HepG2 (cell line): ENCODE measurements around the gene FDPS. TPM values are rescaled to one million over a fixed set of nuclear protein-coding genes. Genes with fewer than 3 reads are reported as not detected.

Experiments
- ADNP ChIP-seq: sonication (generic); formaldehyde crosslinking; IDR thresholded peaks from 2 replicates; pipeline ENCODE4 v1.4.0; 2020; ENCODE audit warnings: missing genetic modification reagents
- GTF3A ChIP-seq: sonication (generic); formaldehyde crosslinking; conservative IDR thresholded peaks from 2 replicates; pipeline ENCODE4 v1.4.0; 2020; ENCODE audit warnings: mild to moderate bottlenecking, missing genetic modification reagents
- NCOA1 ChIP-seq: sonication (generic); formaldehyde crosslinking; IDR thresholded peaks from 2 replicates; pipeline ENCODE4 v1.9.0; 2021; ENCODE audit warnings: missing genetic modification reagents
- PBX3 ChIP-seq: sonication (generic); formaldehyde crosslinking; IDR thresholded peaks from 2 replicates; pipeline ENCODE4 v1.8.1; 2023; ENCODE audit warnings: missing genetic modification reagents, inconsistent platforms, borderline replicate concordance
- RFXANK ChIP-seq: IDR thresholded peaks from 2 replicates; pipeline ENCODE4 v1.6.1; 2016
- SP4 ChIP-seq: sonication (generic); formaldehyde crosslinking; IDR thresholded peaks from 2 replicates; pipeline ENCODE4 v1.8.1; 2023; ENCODE audit warnings: mild to moderate bottlenecking, missing genetic modification reagents
- TAF1 ChIP-seq: sonication (generic); formaldehyde crosslinking; IDR thresholded peaks from 2 replicates; pipeline ENCODE4 v1.4.0; 2020; ENCODE audit warnings: missing genetic modification reagents
- ZNF784 ChIP-seq: sonication (generic); formaldehyde crosslinking; IDR thresholded peaks from 2 replicates; pipeline ENCODE4 v1.5.1; 2020; ENCODE audit warnings: missing genetic modification reagents, mild to moderate bottlenecking, borderline replicate concordance
- ZNF790 ChIP-seq: sonication (generic); formaldehyde crosslinking; IDR thresholded peaks from 2 replicates; pipeline ENCODE4 v1.8.0; 2022; ENCODE audit warnings: missing genetic modification reagents, mild to moderate bottlenecking, borderline replicate concordance
- polyA plus RNA-seq, 8 experiments: library from polyadenylated mRNA; depleted of rRNA in 3 of 8; stranded (reverse) in 7 of 8; unstranded in 1 of 8; fragments of >200 nt; fragmentation: Illumina TruSeq in 4 of 8; extraction: Trizol in 4 of 8; gene quantifications; 2 replicates each; pipeline versions ENCODE4 v1.2.1 to v1.2.3, GENCODE V29; 2011 to 2016; ENCODE audit warnings: low read depth in 4 of 8, missing spikeins in 1 of 8, mixed read lengths in 1 of 8; ENCODE audit not compliant: insufficient read depth in 1 of 8
- total RNA-seq, 5 experiments: library from RNA; depleted of rRNA; stranded (reverse); fragments of >200 nt; fragmentation: Illumina TruSeq; extraction: Trizol; gene quantifications; 2 replicates each; pipeline ENCODE4 v1.2.3, GENCODE V29; 2016; ENCODE audit warnings: low read depth in 1 of 5
- TF ChIP-seq, protein P1 (sequence below): sonication (generic); formaldehyde crosslinking; IDR thresholded peaks from 2 replicates; pipeline ENCODE4 v1.4.0; 2020; ENCODE audit warnings: mild to moderate bottlenecking, missing genetic modification reagents, borderline replicate concordance
- TF ChIP-seq, protein P2 (sequence below): sonication (generic); formaldehyde crosslinking; IDR thresholded peaks from 2 replicates; pipeline ENCODE4 v1.9.0; 2021; ENCODE audit warnings: missing genetic modification reagents, mild to moderate bottlenecking, borderline replicate concordance
- TF ChIP-seq, protein P3 (sequence below): sonication (generic); formaldehyde crosslinking; IDR thresholded peaks from 2 replicates; pipeline ENCODE4 v1.4.0; 2020; ENCODE audit warnings: low read depth, mild to moderate bottlenecking, missing genetic modification reagents
- TF ChIP-seq, protein P4 (sequence below): sonication (generic); formaldehyde crosslinking; IDR thresholded peaks from 2 replicates; pipeline ENCODE4 v1.4.0; 2020; ENCODE audit warnings: mild to moderate bottlenecking, missing genetic modification reagents

The FDPS gene
- total and polyA plus RNA-seq, 2 of the 13 experiments (the other 11 are each of a cell fraction or from before 2014, with no cell fraction given) = 264 to 519 TPM

DNA sequence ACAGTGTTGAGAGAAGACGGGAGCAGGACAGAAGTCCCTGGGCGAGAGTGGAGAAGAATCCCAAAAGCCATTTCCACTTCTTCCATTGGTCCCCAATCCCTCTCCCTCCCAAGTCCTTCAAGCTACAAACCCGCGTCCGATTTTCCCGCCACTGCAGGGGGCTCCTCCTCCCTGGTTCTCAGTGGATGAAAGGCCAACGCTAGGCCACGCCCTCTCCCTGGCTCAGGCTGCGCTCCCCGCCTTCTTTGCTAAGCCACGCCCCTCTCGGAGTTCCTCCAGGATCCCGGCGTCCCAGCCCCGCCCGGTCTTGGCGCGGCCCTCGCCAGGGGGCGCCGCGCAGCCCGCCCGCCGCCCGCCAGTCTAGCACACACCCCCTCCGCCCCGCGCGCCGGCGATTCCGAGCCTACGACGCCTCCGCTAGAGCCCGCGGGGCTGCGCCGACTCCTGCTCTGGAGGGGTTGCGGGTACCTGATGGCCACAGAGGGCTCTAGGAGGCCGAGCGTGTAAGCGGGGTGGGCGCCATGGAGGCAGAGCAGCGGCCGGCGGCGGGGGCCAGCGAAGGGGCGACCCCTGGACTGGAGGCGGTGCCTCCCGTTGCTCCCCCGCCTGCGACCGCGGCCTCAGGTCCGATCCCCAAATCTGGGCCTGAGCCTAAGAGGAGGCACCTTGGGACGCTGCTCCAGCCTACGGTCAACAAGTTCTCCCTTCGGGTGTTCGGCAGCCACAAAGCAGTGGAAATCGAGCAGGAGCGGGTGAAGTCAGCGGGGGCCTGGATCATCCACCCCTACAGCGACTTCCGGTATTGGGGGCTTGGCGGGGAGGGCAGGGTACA lies 31.4 kb upstream of the FDPS start, which contains the start of gene HCN3 (continued):
- TF ChIP-seq, protein P1, sequence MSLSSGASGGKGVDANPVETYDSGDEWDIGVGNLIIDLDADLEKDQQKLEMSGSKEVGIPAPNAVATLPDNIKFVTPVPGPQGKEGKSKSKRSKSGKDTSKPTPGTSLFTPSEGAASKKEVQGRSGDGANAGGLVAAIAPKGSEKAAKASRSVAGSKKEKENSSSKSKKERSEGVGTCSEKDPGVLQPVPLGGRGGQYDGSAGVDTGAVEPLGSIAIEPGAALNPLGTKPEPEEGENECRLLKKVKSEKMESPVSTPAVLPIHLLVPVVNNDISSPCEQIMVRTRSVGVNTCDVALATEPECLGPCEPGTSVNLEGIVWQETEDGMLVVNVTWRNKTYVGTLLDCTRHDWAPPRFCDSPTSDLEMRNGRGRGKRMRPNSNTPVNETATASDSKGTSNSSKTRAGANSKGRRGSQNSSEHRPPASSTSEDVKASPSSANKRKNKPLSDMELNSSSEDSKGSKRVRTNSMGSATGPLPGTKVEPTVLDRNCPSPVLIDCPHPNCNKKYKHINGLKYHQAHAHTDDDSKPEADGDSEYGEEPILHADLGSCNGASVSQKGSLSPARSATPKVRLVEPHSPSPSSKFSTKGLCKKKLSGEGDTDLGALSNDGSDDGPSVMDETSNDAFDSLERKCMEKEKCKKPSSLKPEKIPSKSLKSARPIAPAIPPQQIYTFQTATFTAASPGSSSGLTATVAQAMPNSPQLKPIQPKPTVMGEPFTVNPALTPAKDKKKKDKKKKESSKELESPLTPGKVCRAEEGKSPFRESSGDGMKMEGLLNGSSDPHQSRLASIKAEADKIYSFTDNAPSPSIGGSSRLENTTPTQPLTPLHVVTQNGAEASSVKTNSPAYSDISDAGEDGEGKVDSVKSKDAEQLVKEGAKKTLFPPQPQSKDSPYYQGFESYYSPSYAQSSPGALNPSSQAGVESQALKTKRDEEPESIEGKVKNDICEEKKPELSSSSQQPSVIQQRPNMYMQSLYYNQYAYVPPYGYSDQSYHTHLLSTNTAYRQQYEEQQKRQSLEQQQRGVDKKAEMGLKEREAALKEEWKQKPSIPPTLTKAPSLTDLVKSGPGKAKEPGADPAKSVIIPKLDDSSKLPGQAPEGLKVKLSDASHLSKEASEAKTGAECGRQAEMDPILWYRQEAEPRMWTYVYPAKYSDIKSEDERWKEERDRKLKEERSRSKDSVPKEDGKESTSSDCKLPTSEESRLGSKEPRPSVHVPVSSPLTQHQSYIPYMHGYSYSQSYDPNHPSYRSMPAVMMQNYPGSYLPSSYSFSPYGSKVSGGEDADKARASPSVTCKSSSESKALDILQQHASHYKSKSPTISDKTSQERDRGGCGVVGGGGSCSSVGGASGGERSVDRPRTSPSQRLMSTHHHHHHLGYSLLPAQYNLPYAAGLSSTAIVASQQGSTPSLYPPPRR (CRISPR knock-in tag) = no peak
- TF ChIP-seq SP4 (CRISPR knock-in tag) = peak; percentile 97
- no peak for TF ChIP-seq RFXANK (CRISPR knock-in tag)
- TF ChIP-seq ZNF784 (CRISPR knock-in tag) = no peak
- TF ChIP-seq ZNF790 (CRISPR knock-in tag) = peak; percentile 67; the same call in 1 of the 2 replicates
- TF ChIP-seq TAF1 (CRISPR knock-in tag) = no peak; the same call in 1 of the 2 replicates
- TF ChIP-seq, protein P2, sequence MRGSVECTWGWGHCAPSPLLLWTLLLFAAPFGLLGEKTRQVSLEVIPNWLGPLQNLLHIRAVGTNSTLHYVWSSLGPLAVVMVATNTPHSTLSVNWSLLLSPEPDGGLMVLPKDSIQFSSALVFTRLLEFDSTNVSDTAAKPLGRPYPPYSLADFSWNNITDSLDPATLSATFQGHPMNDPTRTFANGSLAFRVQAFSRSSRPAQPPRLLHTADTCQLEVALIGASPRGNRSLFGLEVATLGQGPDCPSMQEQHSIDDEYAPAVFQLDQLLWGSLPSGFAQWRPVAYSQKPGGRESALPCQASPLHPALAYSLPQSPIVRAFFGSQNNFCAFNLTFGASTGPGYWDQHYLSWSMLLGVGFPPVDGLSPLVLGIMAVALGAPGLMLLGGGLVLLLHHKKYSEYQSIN (CRISPR knock-in tag) = no peak
- TF ChIP-seq ADNP = no peak
- no peak for TF ChIP-seq NCOA1 (CRISPR knock-in tag)
- TF ChIP-seq PBX3 = no peak
- TF ChIP-seq, protein P3, sequence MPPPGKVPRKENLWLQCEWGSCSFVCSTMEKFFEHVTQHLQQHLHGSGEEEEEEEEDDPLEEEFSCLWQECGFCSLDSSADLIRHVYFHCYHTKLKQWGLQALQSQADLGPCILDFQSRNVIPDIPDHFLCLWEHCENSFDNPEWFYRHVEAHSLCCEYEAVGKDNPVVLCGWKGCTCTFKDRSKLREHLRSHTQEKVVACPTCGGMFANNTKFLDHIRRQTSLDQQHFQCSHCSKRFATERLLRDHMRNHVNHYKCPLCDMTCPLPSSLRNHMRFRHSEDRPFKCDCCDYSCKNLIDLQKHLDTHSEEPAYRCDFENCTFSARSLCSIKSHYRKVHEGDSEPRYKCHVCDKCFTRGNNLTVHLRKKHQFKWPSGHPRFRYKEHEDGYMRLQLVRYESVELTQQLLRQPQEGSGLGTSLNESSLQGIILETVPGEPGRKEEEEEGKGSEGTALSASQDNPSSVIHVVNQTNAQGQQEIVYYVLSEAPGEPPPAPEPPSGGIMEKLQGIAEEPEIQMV (CRISPR knock-in tag) = no peak; the same call in 1 of the 2 replicates
- 0 out of 2 replicates have a peak, but pooled peaks have one; percentile 58 for TF ChIP-seq GTF3A (CRISPR knock-in tag)
- TF ChIP-seq, protein P4, sequence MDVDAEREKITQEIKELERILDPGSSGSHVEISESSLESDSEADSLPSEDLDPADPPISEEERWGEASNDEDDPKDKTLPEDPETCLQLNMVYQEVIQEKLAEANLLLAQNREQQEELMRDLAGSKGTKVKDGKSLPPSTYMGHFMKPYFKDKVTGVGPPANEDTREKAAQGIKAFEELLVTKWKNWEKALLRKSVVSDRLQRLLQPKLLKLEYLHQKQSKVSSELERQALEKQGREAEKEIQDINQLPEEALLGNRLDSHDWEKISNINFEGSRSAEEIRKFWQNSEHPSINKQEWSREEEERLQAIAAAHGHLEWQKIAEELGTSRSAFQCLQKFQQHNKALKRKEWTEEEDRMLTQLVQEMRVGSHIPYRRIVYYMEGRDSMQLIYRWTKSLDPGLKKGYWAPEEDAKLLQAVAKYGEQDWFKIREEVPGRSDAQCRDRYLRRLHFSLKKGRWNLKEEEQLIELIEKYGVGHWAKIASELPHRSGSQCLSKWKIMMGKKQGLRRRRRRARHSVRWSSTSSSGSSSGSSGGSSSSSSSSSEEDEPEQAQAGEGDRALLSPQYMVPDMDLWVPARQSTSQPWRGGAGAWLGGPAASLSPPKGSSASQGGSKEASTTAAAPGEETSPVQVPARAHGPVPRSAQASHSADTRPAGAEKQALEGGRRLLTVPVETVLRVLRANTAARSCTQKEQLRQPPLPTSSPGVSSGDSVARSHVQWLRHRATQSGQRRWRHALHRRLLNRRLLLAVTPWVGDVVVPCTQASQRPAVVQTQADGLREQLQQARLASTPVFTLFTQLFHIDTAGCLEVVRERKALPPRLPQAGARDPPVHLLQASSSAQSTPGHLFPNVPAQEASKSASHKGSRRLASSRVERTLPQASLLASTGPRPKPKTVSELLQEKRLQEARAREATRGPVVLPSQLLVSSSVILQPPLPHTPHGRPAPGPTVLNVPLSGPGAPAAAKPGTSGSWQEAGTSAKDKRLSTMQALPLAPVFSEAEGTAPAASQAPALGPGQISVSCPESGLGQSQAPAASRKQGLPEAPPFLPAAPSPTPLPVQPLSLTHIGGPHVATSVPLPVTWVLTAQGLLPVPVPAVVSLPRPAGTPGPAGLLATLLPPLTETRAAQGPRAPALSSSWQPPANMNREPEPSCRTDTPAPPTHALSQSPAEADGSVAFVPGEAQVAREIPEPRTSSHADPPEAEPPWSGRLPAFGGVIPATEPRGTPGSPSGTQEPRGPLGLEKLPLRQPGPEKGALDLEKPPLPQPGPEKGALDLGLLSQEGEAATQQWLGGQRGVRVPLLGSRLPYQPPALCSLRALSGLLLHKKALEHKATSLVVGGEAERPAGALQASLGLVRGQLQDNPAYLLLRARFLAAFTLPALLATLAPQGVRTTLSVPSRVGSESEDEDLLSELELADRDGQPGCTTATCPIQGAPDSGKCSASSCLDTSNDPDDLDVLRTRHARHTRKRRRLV (CRISPR knock-in tag) = no peak
